ENCODE results near the gene KIAA0753. TPM values are rescaled to one million over a fixed set of nuclear protein-coding genes. Genes with fewer than 3 reads are reported as not detected.

KIAA0753 gene
- total RNA-seq, 1 experiment from 2014 or later = 16.1 TPM

Other genes with a start within 250 kb of the KIAA0753 start
- not detected in 2 replicates for gene AIPL1, start 205.6 kb downstream of the KIAA0753 start, total RNA-seq (2014; rRNA removed; shearing (Covaris generic))
- gene PIMREG, start 196.3 kb downstream of the KIAA0753 start, total RNA-seq (2014; rRNA removed; shearing (Covaris generic)) = 70.6 and 108 TPM in 2 replicates
- 0.33 and 0.51 TPM in 2 replicates for gene PITPNM3, start 84.2 kb downstream of the KIAA0753 start, total RNA-seq (2014; rRNA removed; shearing (Covaris generic))
- 258 and 269 TPM in 2 replicates for gene TXNDC17, start 349 bp upstream of the KIAA0753 start, total RNA-seq (2014; rRNA removed; shearing (Covaris generic))
- 32.0 and 36.5 TPM in 2 replicates for gene MED31, start 10.9 kb upstream of the KIAA0753 start, total RNA-seq (2014; rRNA removed; shearing (Covaris generic))
- gene C17orf100, start 11.1 kb upstream of the KIAA0753 start, total RNA-seq (2014; rRNA removed; shearing (Covaris generic)) = 0.06 and 0.71 TPM in 2 replicates
- gene SLC13A5, start 72.7 kb upstream of the KIAA0753 start, total RNA-seq (2014; rRNA removed; shearing (Covaris generic)) = not detected in 2 replicates
- 7.5 and 13.7 TPM in 2 replicates for gene XAF1, start 115.3 kb upstream of the KIAA0753 start, total RNA-seq (2014; rRNA removed; shearing (Covaris generic))
- 0.12 and 3.0 TPM in 2 replicates for gene FBXO39, start 135.5 kb upstream of the KIAA0753 start, total RNA-seq (2014; rRNA removed; shearing (Covaris generic))
- not detected in 2 replicates for gene TEKT1, start 191.0 kb upstream of the KIAA0753 start, total RNA-seq (2014; rRNA removed; shearing (Covaris generic))